Liver (tissue), 3 donors: Measurements from ENCODE around the gene CCDC186.
A peak's percentile ranks its signal among the peaks of the same experiment; 100 is the strongest.

Experiments
- JUND ChIP-seq, 2 donors: IDR thresholded peaks; 2 replicates each; pipeline ENCODE4 v1.6.1; 2016; ENCODE audit warnings: antibody characterized with exemption in 2 of 2
- NR2F2 ChIP-seq: IDR thresholded peaks from 2 replicates; pipeline ENCODE4 v1.6.1; 2016; ENCODE audit warnings: antibody characterized with exemption
- RAD21 ChIP-seq, 2 donors: IDR thresholded peaks; 2 replicates each; pipeline ENCODE4 v1.6.1; 2016; ENCODE audit warnings: antibody characterized with exemption in 2 of 2, mild to moderate bottlenecking in 2 of 2
- SP1 ChIP-seq: IDR thresholded peaks from 2 replicates; pipeline ENCODE4 v1.6.1; 2018; ENCODE audit warnings: antibody characterized with exemption, mild to moderate bottlenecking
- TAF1 ChIP-seq: conservative IDR thresholded peaks from 2 replicates; pipeline ENCODE4 v1.6.1; 2016; ENCODE audit warnings: antibody characterized with exemption, mild to moderate bottlenecking
- TF ChIP-seq, protein P1 (sequence below): fragments of 150-350 bp; IDR thresholded peaks from 2 replicates; pipeline ENCODE4 v1.5.1; 2017; ENCODE audit warnings: improper control_type of control experiment, low read depth, low read length; ENCODE audit not compliant: missing input control
- TF ChIP-seq, protein P2 (sequence below): IDR thresholded peaks from 2 replicates; pipeline ENCODE4 v1.6.1; 2016; ENCODE audit warnings: antibody characterized with exemption, mild to moderate bottlenecking
- TF ChIP-seq, protein P3 (sequence below): IDR thresholded peaks from 2 replicates; pipeline ENCODE4 v1.6.1; 2016; ENCODE audit warnings: antibody characterized with exemption
- TF ChIP-seq, protein P4 (sequence below): IDR thresholded peaks from 2 replicates; pipeline ENCODE4 v1.6.1; 2016; ENCODE audit warnings: antibody characterized with exemption
- donor health status: healthy.
- donor health status: healthy.

DNA sequence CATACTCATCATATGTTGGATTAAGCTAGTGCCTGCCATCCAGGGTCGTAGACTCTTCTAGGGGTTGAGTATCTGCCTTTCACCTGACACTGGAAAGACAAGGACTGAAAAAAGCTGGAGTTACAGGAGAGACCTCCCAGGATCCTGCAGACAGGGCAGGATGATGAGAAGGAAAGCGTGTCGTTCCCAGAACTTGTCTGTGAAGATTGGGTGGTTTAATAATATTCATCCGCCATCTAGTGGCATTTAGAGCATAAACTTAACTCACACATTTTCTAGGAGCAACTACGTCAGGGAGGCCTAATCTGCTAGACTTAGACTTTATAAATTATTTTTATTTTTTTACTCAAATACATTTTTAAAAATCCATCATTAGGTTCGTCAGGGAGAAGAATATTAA lies 70.7 kb downstream of the CCDC186 start:
- TF ChIP-seq, protein P1, sequence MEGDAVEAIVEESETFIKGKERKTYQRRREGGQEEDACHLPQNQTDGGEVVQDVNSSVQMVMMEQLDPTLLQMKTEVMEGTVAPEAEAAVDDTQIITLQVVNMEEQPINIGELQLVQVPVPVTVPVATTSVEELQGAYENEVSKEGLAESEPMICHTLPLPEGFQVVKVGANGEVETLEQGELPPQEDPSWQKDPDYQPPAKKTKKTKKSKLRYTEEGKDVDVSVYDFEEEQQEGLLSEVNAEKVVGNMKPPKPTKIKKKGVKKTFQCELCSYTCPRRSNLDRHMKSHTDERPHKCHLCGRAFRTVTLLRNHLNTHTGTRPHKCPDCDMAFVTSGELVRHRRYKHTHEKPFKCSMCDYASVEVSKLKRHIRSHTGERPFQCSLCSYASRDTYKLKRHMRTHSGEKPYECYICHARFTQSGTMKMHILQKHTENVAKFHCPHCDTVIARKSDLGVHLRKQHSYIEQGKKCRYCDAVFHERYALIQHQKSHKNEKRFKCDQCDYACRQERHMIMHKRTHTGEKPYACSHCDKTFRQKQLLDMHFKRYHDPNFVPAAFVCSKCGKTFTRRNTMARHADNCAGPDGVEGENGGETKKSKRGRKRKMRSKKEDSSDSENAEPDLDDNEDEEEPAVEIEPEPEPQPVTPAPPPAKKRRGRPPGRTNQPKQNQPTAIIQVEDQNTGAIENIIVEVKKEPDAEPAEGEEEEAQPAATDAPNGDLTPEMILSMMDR = peak; percentile 67
- TF ChIP-seq RAD21 (IDR thresholded peaks at IDR 0.05) (peak; percentile 90 to 92), JUND (IDR thresholded peaks at IDR 0.05) (no peak), NR2F2 (no peak), SP1 (no peak), TAF1 (no peak)
- TF ChIP-seq, protein P2, sequence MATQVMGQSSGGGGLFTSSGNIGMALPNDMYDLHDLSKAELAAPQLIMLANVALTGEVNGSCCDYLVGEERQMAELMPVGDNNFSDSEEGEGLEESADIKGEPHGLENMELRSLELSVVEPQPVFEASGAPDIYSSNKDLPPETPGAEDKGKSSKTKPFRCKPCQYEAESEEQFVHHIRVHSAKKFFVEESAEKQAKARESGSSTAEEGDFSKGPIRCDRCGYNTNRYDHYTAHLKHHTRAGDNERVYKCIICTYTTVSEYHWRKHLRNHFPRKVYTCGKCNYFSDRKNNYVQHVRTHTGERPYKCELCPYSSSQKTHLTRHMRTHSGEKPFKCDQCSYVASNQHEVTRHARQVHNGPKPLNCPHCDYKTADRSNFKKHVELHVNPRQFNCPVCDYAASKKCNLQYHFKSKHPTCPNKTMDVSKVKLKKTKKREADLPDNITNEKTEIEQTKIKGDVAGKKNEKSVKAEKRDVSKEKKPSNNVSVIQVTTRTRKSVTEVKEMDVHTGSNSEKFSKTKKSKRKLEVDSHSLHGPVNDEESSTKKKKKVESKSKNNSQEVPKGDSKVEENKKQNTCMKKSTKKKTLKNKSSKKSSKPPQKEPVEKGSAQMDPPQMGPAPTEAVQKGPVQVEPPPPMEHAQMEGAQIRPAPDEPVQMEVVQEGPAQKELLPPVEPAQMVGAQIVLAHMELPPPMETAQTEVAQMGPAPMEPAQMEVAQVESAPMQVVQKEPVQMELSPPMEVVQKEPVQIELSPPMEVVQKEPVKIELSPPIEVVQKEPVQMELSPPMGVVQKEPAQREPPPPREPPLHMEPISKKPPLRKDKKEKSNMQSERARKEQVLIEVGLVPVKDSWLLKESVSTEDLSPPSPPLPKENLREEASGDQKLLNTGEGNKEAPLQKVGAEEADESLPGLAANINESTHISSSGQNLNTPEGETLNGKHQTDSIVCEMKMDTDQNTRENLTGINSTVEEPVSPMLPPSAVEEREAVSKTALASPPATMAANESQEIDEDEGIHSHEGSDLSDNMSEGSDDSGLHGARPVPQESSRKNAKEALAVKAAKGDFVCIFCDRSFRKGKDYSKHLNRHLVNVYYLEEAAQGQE = no peak
- TF ChIP-seq, protein P3, sequence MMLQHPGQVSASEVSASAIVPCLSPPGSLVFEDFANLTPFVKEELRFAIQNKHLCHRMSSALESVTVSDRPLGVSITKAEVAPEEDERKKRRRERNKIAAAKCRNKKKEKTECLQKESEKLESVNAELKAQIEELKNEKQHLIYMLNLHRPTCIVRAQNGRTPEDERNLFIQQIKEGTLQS = no peak
- TF ChIP-seq, protein P4, sequence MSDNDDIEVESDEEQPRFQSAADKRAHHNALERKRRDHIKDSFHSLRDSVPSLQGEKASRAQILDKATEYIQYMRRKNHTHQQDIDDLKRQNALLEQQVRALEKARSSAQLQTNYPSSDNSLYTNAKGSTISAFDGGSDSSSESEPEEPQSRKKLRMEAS = no peak
